HG03135 (cell line): ENCODE data around the gene RELB.
"Not testable (repeated sequence)": the region's sequence is repeated elsewhere in the genome, so short reads cannot be mapped to it uniquely, and the experiment has no call there.

ENCODE experiments used
- ATAC-seq: cut with Tn5 transposase; IDR thresholded peaks from one replicate; pipeline ENCODE4 v1.9.1; 2021; ENCODE audit warnings: mild to moderate bottlenecking, moderate library complexity; ENCODE audit not compliant: unreplicated experiment

RELB gene

GRCh38 chr19:44987148-44987675 lies 14.1 kb upstream of the RELB start:
- no peak for ATAC-seq

- no peak for ATAC-seq
These were observed 13.0 kb upstream of the RELB start for GRCh38 chr19:44988273-44988672.

GRCh38 chr19:44988896-44989556 lies 12.2 kb upstream of the RELB start:
- no peak for ATAC-seq

- no peak for ATAC-seq
These were observed 10.8 kb upstream of the RELB start for GRCh38 chr19:44990459-44990858.

- ATAC-seq: no peak
These were observed 10.3 kb upstream of the RELB start for GRCh38 chr19:44990966-44991365.

- no peak for ATAC-seq
These were observed 8.7 kb upstream of the RELB start for GRCh38 chr19:44992336-44993163.

- ATAC-seq: no peak
These were observed 7.7 kb upstream of the RELB start for GRCh38 chr19:44993526-44993925.

- no peak for ATAC-seq
These were observed 7.2 kb upstream of the RELB start for GRCh38 chr19:44993926-44994537.

GRCh38 chr19:44998025-44998424 lies 3.2 kb upstream of the RELB start:
- ATAC-seq: no peak

- ATAC-seq: not testable (repeated sequence)
These were observed 1.9 kb upstream of the RELB start for GRCh38 chr19:44999131-44999925.

GRCh38 chr19:45000665-45001064 lies 599 bp upstream of the RELB start:
- not testable (repeated sequence) for ATAC-seq

- ATAC-seq: no peak
These were observed 2.2 kb downstream of the RELB start for GRCh38 chr19:45003485-45003884.

- no peak for ATAC-seq
These were observed 4.5 kb downstream of the RELB start for GRCh38 chr19:45005787-45006186.

- no peak for ATAC-seq
These were observed 7.3 kb downstream of the RELB start for GRCh38 chr19:45008552-45008951.

- no peak for ATAC-seq
These were observed 8.5 kb downstream of the RELB start for GRCh38 chr19:45009625-45010255.

GRCh38 chr19:45010306-45010705 lies 9.0 kb downstream of the RELB start:
- ATAC-seq: no peak

- no peak for ATAC-seq
These were observed 10.7 kb downstream of the RELB start for GRCh38 chr19:45011959-45012358.

- ATAC-seq: peak; percentile 72
These were observed 15.4 kb downstream of the RELB start for GRCh38 chr19:45016388-45017314.

GRCh38 chr19:45019187-45019586 lies 17.9 kb downstream of the RELB start:
- no peak for ATAC-seq
